Stimulated activated CD4-positive, alpha-beta T cell treated with anti-CD3 and anti-CD28 coated beads, TNF-alpha, amount 100 ng/mL, for 48 hours (primary cell): Measurements from ENCODE around the gene TMEM9B.
A peak's percentile ranks its signal among the peaks of the same experiment; 100 is the strongest.
"Not testable (repeated sequence)": the region's sequence is repeated elsewhere in the genome, so short reads cannot be mapped to it uniquely, and the experiment has no call there.

ENCODE experiments used
- DNase-seq, 3 donors: peaks; one replicate each; pipeline ENCODE4 v3.0.0-alpha.2; 2020; ENCODE audit warnings: low read depth in 3 of 3

The TMEM9B gene

DNA sequence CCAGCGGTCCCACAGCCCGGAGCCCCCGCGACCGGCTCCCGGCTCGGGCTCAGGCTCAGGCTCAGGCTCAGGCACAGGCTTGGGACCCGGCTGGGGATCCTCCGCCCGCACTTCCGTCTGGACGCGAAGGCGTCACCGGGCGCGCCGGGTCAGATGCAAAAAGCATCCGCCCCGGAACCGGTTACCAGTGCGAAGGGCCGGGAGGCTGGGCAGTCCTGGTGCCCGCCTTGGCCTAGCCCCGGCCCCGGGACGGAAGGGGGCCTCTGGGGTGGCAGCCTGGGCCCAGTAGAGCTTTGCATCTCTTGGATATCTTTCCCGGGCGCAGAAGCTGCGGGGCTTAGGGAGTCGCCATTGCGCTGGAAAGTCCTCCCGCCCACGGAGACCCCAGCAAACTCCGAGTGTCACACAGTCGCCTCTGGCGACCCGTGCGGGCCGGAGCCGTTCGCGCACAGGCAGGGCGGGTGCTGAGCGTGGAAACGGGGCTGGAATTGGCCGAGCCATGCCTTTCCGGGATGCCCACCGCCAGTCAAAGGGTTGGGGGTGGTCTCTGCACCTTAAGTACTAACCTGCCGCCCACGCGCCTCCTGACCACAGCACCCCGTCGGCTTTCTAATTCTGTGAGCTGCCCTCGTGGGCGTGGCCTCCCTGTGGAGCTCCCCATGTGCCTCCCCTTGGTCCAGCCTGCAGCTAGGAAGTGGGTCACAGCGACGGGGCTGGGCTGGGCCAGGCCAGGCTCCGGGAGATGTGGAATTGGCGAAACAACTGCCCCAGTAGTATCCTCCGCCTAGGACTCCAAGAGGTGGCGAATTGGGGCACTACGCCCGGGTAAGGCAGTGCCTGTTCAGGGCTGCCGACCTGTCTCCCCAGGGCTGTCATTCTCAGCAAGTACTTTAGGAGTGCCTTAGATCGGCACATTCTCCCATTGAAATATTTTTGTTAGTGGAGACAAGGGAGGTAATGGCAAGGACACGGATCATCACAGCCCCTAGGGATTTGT lies at the start of gene TMEM9B:
TMEM9B (minus strand) TSS at position 119 of the 997 bp plus-strand sequence. CDS start 129 bp downstream, outside the sequence.
- peak; percentile 67 to 77 (median 71) for DNase-seq

DNA sequence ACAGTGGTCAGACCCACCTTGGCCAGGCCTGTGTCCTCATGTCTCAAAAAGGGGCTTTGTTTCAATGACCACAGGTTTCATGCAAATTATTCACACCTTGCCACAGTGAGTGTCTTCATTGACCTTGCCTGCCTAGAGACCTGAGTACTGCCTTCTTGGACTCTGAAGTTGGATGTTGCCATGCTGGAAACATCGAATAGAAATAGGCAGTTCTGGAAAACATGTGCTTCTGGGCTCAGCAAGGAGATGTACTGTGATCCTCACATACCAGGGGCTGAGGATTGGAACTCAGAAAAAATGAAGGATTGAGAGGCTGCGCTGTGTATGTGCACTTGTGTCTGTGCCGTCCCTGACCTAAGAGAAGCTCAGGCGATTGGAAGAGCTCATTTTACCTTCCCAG lies 49.1 kb upstream of the TMEM9B start:
- DNase-seq: no peak

DNA sequence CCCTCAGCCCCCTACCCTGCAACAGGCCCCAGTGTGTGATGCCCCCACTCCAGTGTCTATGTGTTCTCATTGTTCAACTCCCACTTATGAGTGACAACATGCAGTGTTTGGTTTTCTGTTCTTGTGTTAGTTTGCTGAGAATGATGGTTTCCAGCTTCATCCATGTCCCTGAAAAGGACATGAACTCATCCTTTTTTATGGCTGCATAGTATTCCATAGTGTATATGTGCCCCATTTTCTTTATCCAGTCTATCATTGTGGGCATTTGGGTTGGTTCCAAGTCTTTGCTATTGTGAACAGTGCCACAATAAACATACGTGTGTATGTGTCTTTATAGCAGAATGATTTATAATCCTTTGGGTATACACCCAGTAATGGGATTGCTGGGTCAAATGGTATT lies 45.3 kb upstream of the TMEM9B start:
- not testable (repeated sequence) for DNase-seq

DNA sequence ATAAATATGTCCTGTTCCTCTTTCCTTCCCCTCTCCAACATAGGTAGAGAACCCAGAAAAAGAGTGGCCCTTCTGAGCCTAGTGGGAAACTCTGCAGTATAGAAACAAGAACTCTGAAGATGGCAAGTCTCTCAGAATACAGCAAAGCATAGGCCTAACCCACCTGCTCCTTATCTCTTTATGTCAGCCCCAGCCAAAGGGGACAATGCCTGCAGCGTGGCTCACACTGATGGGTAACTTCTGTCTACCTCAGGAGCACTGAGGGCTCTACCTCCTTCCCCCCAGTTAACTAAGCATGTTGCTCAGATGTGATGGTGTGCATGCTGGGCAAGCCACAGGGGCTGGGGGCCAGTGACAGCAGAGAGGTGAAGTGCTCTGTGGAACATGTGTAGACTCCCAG lies 44.4 kb upstream of the TMEM9B start:
- no peak for DNase-seq

DNA sequence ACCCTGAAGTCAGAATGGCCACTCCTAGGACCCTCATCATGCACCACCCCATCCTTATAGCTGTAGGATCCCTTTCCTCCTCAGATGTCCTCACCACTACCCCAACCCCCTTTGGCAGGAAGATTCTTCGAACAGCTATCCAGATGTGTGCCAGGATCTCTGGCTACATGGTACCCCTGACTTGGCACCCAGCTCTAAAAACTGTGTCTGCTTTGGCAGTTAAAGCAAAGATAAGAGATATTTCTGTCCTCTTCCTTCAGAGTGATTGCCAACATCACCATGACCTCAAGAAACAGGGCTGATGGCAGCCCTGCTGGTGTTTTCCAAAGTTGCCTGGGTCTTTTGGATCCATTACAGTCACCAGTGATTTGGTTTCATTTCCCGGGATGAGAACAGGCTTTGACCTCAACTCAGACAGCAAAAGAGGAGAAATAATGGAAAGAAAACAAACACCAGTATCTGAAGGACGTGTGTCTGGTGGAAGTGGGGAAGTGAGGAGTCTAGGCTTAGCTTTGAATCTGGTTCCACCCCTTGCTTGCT lies 43.8 kb upstream of the TMEM9B start:
- no peak for DNase-seq

DNA sequence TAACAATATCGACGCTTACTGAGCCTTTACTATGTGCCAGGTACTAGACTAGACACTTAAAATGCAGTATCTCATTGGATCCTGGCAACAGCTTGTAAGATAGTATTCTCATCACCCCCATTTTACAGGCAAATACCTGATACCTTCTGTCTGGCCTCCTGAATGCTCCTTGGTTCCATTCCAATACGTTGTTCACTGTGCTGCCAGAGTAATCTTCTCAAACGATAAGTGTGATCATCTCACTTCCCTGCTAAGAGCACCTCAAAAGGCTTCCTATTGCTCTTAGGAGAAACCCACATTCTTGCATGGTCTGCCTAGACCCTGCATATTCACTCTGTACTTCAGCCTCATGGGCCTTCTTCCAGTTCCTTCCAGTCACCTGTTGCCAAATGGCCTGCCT lies 40.8 kb upstream of the TMEM9B start:
- DNase-seq: no peak

DNA sequence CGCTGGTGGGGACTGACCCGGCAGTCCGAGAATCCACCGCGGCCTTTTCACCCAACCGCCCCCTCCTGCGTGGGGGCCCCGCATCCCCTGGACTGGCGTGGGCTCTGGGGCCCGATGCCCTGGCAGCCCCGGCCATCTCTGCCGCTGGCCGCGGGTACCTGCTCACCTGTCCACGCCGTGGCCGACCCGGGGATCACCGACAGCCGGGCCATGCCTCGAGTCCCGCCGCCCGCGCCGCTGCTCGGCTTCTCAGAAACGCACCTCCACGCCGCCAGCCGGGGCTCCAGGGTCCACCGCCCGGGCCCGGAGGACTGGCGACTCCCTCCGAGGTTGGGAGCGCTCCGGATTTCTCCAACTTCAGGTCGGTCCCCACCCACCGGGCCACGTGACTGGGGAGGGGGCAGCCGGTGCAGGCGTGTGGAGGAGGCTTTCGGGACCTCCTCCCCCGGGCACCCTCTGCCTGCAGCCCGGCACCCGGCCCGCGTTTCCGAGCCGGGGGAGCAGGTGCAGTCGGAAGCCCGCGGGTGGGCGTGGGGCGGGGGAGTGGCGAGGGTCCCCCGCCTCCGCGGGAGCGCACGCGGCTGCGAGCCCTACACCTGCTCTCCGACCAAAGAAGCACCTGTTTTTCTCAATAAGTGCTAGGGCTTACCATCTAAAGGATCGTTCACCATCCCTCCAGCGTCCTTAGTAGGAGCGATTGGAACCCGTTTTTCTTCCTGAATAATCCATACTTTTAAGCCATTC lies 40.1 kb upstream of the TMEM9B start:
- DNase-seq: no peak

DNA sequence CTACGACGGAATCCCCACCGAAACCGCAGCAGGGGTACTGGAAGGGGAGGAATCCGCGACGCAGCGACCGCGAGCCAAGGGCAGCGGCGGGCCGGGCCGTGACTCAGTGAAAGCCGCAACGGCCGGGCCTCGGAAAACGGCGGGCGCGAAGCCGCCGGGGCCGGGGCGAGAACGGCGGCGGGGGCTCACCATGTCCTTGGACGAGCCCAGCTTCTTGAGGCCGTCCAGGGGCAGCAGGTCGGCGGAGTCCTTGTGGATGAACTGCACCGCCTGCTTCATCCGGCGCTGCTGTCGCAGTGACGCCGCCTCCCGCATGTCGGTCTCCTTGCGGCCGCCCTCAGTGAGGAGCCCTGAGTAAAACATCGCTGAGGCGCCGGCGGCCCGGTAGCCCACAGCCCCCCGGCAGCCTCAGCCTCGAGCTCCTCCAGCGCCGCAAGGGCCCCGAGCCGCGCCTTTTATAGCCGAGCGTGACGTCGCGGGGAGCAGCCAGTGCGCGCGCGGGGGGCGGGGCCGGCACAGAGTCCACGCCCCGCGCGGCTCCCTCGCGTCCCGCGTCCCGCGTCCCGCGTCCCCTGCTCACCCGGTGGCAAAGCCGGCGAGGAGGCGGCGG lies 39.4 kb upstream of the TMEM9B start, which contains the start of gene NRIP3:
NRIP3 (minus strand) TSS at position 429 of the 610 bp plus-strand sequence; CDS start at position 363, 66 bp downstream.
- peak; percentile 35 to 61 (median 44) for DNase-seq

DNA sequence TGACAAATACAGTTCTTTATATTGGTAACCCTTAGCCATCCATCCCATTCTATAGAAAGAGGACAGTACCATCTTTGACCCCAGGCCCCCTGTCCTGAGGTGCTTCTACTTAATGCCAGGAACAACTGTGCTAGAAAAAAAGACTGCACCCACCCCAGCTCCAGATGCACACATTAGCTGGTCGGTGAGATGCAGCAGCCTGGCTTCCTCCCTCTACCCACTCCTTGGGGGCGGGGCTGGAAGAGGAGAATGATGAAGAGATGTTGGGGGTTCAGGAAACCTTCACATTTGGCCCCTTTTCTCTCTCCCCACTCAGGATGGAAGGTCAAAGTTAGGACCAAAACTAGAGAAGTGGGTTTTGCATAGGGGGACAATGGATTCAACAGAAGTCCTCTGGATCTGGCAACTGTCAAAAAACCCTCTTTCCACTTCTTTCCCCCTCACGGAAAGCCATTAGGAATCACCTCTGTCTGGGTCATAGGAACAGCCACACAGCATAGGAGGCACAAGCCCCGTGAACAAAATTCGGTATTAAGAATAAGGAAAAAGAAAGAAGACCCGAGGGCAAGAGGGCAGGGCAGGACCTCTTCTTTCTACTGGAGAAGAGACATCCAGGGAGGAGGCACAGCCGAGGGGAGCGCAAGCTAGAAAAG lies 38.8 kb upstream of the TMEM9B start:
- peak in 1 of 3 donors; percentile 13 for DNase-seq

DNA sequence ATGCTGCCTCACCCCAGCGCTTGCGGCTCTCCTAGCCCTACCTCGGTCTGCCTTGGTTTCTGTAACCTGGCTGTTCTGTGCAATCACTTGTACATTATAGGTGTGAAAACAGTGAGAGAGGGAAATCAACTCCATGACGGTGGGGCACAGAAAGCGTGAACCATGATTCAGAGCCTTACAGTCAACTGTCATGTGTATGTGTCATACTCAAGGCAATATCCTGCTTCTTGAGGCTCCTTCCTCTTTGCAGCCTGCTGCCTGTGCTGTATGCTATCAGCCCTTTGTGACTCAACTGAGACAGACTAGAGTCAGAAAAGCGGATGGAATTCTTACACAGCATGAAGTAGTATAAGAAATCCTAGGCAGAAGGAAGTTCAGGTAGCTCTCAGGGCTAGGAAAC lies 37.5 kb upstream of the TMEM9B start:
- peak in 2 of 3 donors; percentile 27 to 54 for DNase-seq

DNA sequence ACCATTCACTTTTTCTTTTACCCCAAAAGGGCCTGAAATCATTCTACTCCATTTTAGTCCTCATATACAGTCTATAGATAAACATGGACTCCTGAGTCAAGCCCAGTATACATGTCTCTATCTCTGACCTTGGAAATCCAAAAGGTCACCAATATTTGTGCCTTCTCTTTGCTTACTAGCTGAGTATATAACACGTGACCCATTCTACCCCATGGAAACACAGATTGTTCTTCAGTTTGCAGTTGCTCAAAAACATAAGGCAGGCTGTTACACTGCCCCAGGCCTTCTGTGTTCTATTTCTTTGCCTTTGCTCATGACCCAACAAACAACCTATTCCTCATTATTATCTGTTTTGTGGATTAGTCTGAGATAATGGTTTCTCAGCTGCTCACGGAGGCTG lies 33.8 kb upstream of the TMEM9B start:
- no peak for DNase-seq

DNA sequence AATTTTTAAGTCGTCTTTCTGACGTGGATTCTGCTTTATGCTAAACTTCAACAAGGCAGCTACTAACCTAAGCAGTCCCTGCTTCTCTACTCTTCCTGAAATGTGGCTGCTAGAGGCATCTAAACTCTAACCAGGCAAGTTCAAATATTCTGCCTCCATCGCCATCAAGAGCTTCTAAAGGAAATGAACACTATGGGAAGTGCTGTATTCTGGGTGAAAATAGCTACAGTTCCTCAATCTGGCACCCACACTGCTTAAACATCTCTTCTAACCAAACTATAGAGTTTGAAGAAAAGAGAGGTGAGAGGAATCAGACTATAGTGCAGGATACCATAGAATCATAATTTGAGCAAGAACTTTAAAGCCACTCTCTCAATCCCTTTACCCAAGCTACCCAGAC lies 33.2 kb upstream of the TMEM9B start:
- no peak for DNase-seq

DNA sequence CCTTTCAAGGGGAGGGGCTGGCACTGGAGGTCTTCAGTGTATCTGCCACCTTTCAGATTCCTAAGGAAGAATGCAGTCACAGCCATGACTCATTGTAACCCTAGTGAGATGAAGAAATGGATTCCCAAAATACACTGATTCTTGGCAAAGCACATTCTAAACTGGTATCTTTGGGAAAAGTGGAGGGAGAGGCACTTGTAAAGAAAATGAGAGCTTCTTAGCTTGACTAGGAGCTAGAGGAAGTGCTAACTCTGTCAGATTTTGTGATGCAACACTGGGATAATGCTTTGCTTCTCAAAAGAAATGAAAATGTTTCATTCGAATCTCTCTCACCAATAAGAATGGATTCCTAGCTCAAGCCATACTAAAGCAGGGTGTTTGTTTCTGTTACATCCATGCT lies 25.2 kb upstream of the TMEM9B start:
- no peak for DNase-seq

DNA sequence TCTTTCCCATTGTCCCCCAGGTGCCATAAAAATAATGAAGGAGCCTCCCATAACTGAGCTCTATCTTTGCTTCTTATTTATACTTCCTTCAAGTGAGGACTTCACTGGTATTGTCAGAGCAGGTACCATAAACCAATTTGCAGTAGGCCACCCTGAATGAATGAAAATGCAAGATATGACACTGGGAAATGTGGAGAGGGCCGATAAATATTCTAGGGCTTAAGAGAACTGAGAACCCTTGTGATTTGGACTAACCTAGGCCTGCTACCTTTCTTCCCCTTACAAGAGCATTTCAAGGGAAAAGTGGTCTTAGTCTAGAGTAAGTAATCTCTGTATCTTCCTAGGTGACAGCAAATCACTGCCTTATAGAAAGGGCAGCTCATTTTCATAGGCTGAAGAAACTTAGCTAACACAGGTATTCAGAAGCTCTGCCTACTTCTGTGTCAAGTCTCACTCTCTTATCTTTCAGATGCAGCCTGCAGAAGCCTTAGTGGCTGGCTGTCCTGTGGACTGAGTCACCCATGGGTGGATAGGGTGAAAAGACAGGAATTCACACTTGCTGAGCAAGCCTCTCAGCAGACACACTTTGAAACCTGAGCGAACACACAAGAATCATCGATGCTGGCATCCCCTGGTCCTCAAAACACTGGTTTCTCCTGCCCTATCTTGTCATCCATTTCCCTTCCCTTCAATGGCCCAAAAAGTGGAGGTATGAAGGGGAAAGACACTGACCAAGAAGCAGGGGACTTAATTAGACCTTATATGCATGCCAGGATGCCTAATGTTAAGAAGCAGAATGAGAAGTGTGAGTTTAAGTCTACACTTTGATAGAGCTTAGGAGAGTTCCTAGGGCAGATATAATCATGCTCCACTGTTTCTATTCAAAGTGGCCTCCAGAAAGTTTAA lies 24.3 kb upstream of the TMEM9B start:
- DNase-seq: no peak

DNA sequence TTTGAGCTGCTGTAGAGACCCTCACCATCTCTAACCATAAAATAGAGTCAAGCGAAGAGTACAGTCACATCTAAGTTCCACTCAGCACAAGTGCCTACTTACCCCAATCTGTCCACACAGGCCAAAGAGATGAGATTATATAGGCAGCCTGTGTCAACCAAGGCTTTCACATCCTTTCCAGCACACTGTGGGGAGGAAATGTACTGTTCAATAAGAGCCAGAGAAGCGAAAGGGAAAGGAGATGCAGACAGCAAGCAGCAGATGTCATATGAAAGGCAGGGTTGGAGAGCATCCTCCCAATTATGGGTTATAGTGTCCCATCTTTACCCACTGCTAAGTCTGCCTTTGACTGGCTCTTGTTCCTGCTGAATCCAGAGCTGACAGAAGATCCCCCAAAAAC lies 23.2 kb upstream of the TMEM9B start:
- DNase-seq: no peak

DNA sequence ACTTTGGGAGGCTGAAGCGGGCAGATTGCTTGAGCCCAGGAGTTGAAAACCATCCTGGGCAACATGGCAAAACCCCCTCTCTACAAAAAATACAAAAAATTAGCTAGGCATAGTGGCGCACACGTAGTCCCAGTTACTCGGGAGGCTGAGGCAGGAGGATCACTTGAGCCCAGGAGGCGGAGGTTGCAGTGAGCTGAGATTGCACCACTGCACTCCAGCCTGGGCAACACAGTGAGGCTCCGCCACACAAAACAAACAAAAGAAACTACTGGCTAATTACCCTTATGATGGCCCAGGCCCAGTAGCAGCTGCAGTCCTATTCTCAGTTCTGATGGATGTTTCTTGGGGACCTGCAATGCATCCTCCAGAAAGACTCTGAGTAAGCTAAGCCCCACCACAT lies 22.5 kb upstream of the TMEM9B start:
- not testable (repeated sequence) for DNase-seq

DNA sequence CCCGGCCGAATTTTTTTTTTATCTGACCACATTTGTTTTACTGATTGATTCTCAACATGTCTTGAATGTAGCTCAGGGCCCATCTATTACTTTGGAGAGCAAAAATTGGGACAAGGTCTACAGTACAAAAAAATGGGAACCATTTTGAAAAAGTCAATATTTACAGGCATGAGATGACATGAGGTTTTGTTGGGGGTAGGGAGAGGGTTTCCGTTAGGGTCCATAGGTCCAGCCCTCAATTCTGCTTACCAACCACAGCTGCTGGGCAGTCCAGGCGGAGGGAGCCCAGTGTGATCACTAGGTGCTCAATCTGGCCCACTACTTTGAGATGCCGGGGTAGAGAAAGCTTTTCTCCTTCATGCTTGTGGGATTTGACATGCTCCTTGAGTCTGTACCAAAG lies 21.2 kb upstream of the TMEM9B start:
- no peak for DNase-seq

DNA sequence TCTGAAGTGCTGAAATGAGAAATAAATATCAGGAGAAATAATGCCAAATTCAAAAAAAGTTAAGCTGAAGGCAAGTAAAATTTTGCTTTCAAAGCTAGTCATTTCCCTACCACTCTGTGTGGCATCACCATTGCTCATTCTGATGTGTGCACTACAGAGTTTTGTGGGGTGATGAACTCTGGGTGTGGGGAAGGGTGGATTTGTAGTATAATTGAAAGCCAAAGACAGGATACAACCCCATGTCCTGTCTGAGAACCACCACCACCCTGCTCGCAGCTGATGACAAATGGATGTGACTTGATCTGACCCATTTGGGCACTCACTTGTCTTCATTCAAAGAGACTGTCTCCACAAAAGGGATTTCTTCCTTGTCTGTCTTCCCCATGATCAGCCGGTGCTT lies 19.3 kb upstream of the TMEM9B start:
- no peak for DNase-seq

DNA sequence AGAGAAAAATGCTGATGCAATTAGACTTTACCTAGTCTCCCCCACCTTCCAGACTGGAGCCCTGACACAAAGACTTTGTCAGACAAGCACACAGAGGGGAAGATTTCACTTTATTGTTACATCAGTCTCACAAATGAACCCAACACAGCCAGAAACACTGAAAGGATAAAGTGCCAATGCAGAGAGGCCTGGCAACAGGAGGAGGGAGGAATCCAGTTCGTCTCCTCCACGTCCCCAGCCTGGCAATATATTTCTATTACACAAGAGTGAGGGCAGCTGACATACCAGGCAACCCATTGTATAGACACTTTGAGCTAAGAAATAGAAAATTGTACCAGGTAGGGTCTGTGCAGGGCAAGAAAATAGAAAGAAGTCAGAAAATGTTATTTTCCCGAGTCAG lies 16.2 kb upstream of the TMEM9B start:
- no peak for DNase-seq

DNA sequence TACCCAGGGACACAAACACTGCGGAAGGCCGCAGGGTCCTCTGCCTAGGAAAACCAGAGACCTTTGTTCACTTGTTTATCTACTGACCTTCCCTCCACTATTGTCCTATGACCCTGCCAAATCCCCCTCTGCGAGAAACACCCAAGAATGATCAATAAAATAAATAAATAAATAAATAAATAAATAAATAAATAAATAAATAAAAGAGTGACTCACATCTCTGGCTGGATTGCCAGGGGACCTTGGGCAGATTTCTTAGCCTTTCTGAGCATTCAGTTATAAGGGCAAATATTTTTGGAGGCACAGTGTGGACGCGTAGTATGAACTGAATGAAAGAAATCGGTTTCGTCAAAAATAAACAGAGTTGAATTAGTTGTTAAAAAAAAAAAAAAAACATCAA lies 15.1 kb upstream of the TMEM9B start:
- not testable (repeated sequence) for DNase-seq
